HG03432 (cell line): ENCODE data around the gene SLCO3A1.

ENCODE experiments used
- ATAC-seq: cut with Tn5 transposase; IDR thresholded peaks from one replicate; pipeline ENCODE4 v1.9.1; 2021; ENCODE audit warnings: mild to moderate bottlenecking, moderate library complexity; ENCODE audit not compliant: unreplicated experiment

The SLCO3A1 gene

GRCh38 chr15:92118936-92119325 lies 265.4 kb downstream of the SLCO3A1 start:
- no peak for ATAC-seq

- ATAC-seq = no peak
Observed at GRCh38 chr15:92120094-92120795, 266.7 kb downstream of the SLCO3A1 start.

- no peak for ATAC-seq
Observed at GRCh38 chr15:92121047-92121446, 267.5 kb downstream of the SLCO3A1 start.

DNA sequence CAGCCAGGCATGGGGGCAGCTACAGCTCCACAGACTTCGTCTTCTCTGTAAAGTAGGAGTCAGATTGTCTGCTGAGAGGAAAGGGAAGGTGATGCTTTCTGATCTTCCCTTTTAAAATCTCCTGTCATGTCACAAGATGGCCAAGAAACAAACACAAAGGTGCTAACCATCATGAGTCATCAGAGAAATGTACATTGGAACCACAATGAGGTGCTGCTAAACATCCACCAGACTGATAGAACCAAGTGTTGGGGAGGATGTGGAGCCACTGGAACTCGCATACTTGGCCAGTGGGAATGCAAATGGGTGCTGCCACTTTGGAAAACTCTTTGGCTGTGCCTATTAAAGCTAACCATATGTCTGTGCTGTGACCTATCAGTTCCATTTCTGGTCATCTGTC lies 268.8 kb downstream of the SLCO3A1 start:
- ATAC-seq = no peak

- no peak for ATAC-seq
Observed at GRCh38 chr15:92123962-92124656, 270.6 kb downstream of the SLCO3A1 start.

DNA sequence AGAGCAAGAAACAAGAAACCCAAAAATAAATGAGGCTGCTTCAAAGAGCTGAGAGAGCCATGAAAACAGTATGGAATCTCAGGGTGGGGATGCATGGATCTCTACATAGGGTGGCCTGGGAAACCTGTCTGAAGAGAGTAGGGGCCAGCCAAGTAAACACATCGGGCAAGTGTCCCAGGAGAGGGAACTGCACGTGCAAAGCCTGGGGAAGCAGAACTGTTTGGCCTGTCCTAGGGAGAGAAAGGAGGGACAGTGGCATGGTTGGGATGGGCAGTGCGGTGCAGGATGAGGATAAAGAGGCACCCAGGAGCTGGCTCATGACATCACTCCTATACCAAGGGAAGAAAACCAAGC lies 271.1 kb downstream of the SLCO3A1 start:
- no peak for ATAC-seq

DNA sequence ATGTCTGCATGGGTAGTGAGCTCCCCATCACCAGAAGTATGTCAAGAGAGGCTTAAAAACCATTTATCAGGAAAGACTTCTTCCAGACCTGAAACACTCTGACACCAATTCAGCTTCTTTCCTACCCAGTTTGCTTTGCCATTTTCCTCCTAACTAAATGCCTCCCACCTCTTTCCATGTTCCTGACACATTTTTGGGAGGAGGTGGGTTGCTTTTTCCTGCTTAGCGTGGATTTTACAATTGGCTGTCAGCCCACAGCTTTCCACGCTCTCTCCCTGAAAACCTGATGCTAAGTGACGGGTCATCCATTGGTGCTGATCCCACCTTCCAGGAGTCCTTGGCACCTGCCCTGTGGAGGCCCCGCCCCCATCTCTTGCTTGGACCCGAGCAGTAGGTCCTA lies 275.3 kb downstream of the SLCO3A1 start:
- no peak for ATAC-seq

GRCh38 chr15:92130244-92130643 lies 276.7 kb downstream of the SLCO3A1 start:
- ATAC-seq = no peak

GRCh38 chr15:92130906-92131305 lies 277.4 kb downstream of the SLCO3A1 start:
- ATAC-seq = no peak

- ATAC-seq = no peak
Observed at GRCh38 chr15:92132982-92133755, 279.7 kb downstream of the SLCO3A1 start.

GRCh38 chr15:92140796-92141195 lies 287.3 kb downstream of the SLCO3A1 start:
- ATAC-seq = no peak

GRCh38 chr15:92141607-92142006 lies 288.1 kb downstream of the SLCO3A1 start:
- no peak for ATAC-seq

DNA sequence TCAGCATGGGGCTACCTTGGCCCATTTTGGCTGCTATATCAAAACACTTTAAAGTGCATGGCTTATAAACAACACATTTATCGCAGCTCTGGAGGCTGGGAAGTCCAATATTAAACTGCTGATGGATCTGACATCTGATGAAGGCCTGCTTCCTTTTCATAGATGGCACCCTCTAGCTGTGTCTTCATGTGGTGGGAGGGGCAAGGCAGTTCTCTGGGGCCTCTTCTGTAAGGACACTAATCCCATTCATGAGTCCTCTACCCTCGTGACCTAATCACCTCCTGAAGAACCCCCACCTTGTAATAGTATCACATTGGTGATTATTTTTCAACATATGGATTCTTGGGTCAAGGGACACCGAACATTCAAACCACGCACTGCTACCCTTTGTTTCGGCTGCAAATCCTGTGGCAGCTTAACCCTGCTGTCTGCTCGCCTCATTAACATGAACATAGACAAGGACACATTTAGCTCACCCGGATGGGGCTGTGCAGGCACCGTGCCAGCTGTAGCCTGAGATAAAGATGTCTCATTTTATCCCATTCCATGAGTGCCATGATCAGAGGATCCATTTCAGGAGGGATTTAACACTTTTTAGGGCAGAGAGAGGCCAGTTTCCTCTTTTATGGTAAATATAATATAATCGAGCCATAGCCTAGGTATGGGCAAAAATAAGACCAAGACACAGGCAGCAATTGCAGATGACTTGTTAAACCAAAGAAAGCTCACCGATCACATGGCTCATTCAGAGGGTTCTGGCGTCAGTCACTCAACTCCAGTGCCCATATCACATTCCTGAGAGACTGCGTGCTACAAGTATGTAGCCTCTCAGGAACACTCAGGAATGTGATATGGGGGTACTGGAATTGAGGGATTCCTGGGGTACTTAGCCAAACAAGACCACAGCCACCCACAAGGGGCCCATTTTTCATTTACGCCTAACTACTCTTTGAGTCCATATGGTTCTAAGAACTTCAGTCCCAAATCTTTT lies 289.0 kb downstream of the SLCO3A1 start:
- ATAC-seq = no peak

- ATAC-seq = no peak
Observed at GRCh38 chr15:92143765-92144164, 290.3 kb downstream of the SLCO3A1 start.

DNA sequence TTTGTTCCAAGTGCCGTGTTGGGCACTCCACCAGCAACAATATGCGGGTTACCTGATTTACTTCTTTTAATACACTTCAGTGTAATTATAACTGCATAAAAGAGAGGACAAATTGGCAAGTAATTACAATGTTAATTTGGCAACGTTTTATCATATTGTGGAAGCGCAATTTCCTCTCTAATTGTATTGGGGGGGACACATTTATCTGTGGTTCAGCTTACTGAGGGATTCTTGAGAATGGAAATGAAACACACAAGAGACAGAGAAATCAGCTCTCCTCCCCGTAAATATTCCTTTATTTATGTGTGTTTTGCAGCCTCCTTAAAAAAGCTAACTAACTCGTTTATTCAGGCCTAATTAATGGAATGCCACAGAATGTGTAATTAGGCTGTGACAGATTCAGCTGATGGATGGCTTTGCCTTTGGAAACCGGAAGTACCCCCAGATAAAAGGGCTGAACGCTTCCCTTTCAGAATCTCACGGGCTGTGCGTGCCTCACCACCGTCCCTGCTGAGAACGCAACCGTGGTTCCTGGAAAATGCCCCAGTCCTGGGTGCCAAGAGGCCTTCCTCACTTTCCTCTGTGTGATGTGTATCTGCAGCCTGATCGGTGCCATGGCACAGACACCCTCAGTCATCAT lies 293.1 kb downstream of the SLCO3A1 start:
- no peak for ATAC-seq

GRCh38 chr15:92149029-92149428 lies 295.5 kb downstream of the SLCO3A1 start:
- no peak for ATAC-seq

GRCh38 chr15:92149465-92149864 lies 296.0 kb downstream of the SLCO3A1 start:
- ATAC-seq = no peak

DNA sequence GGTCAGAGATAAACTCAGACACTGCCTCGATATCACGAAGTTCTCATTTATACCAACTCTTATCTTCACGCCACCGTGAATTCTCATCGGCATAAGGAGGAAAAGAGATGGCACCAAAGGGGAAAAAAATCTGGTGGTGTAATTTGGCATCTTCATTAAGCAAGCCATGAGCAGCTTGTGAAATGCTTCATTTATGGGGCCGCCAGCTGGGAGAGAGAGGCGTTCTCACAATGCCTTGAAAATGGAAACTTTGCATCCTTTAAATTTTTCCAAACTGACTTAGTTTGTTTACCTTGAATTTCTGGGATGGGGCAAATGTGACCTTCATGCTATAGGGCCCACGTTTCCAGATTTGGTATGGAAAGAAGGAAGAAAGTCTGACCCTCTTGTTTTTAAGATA lies 297.7 kb downstream of the SLCO3A1 start:
- ATAC-seq = no peak

DNA sequence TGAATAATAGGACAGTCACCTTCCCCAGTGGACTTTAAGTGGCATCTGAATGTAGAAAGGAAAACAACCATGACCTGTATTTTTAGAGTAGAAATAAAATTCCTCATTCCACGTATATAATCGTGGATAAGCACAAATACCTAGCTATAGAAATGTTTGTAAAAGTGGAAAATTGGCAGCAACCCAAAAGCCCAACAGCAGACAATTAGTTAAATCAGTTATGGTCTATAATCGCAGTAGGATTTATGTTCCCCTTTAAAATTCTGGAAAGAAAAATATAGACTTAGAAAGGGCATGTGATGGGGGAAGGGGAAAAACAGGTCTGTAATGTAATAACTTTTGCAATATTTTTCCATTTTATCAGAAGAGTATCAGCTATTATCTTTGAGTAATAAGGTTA lies 298.2 kb downstream of the SLCO3A1 start:
- no peak for ATAC-seq

DNA sequence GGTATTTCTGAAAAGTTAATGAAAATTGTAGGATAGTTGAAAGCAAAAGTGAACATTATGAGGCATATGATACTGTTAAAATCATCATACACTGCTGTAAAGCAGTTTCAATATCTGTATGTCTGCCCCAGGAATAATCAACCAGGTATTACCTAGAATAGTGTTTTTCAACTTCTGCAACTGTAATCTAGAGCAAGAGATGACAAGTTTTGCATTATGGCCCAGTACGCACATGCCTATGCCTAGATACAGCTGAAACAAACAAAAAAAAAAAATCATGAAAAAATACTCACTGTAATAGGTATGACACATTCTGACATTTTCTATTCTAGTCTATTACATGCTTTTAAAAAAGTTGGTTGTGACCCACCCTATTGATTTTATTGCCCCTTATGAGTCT lies 299.5 kb downstream of the SLCO3A1 start:
- ATAC-seq = no peak
